Naive thymus-derived CD4-positive, alpha-beta T cell (primary cell): ENCODE results near the gene COIL. TPM values are rescaled to one million over a fixed set of nuclear protein-coding genes. Genes with fewer than 3 reads are reported as not detected.

ENCODE experiments used
- ATAC-seq: fragments of 150-1000 bp; cut with Tn5 transposase; 2 replicates; pipeline ENCODE4 v1.10.0; 2021; ENCODE audit warnings: mild to moderate bottlenecking, moderate library complexity
- CTCF ChIA-PET: fragments of 350-600 bp; sonication (Branson Sonifier 250); formaldehyde crosslinking; loops from one replicate; lab custom pipeline; 2021; ENCODE audit warnings: antibody characterized with exemption; lab: Charles Lee
- POLR2A ChIA-PET: fragments of 350-600 bp; sonication (Branson Sonifier 250); formaldehyde crosslinking; loops from one replicate; lab custom pipeline; 2021; ENCODE audit warnings: antibody characterized with exemption, inconsistent platforms; lab: Charles Lee
- DNase-seq, 9 donors: peaks; one replicate each; pipeline versions ENCODE4 v3.0.0 to v3.0.0-alpha.2; 2020 to 2022; ENCODE audit warnings: mixed read lengths in 1 of 9
- H3K27ac ChIP-seq: one replicate; pipeline ENCODE4 v1.7.0; 2013; ENCODE audit warnings: mild to moderate bottlenecking, low read depth, low read length, moderate library complexity
- H3K27me3 ChIP-seq, 2 donors: one replicate each; pipeline ENCODE4 v1.7.0; 2013; ENCODE audit warnings: low read length in 2 of 2, mild to moderate bottlenecking in 2 of 2, moderate library complexity in 2 of 2; ENCODE audit not compliant: control insufficient read depth in 2 of 2, insufficient read depth in 2 of 2
- H3K36me3 ChIP-seq, 3 experiments: 1 replicate in 2 of 3; 2 replicates in 1 of 3; pipeline ENCODE4 v1.7.0; 2013; ENCODE audit warnings: low read length in 3 of 3, mild to moderate bottlenecking in 3 of 3, moderate library complexity in 1 of 3; ENCODE audit not compliant: insufficient read depth in 3 of 3, control insufficient read depth in 2 of 3
- H3K4me1 ChIP-seq, 2 donors: one replicate each; pipeline ENCODE4 v1.7.0; 2013; ENCODE audit warnings: low read length in 2 of 2, mild to moderate bottlenecking in 2 of 2, moderate library complexity in 1 of 2; ENCODE audit not compliant: control insufficient read depth in 2 of 2, insufficient read depth in 2 of 2
- H3K4me3 ChIP-seq: 2 replicates; pipeline ENCODE4 v1.7.0; 2013; ENCODE audit warnings: mild to moderate bottlenecking, low read length
- H3K9me3 ChIP-seq, 3 experiments: 1 replicate in 2 of 3; 2 replicates in 1 of 3; pipeline ENCODE4 v1.7.0; 2013; ENCODE audit warnings: low read length in 3 of 3; ENCODE audit not compliant: control insufficient read depth in 2 of 3
- H3K27ac Mint-ChIP-seq, 9 donors: one replicate each; pipeline ENCODE4 v1.8.0; 2020 to 2022; ENCODE audit warnings: mixed read lengths in 9 of 9, mild to moderate bottlenecking in 8 of 9, moderate library complexity in 5 of 9, inconsistent platforms in 2 of 9
- H3K27me3 Mint-ChIP-seq, 5 donors: one replicate each; pipeline ENCODE4 v1.8.0; 2021 to 2022; ENCODE audit warnings: mixed read lengths in 5 of 5, mild to moderate bottlenecking in 1 of 5
- H3K36me3 Mint-ChIP-seq, 5 donors: one replicate each; pipeline ENCODE4 v1.8.0; 2020 to 2022; ENCODE audit warnings: mixed read lengths in 5 of 5, mild to moderate bottlenecking in 3 of 5, inconsistent platforms in 1 of 5
- H3K4me1 Mint-ChIP-seq, 7 donors: one replicate each; pipeline ENCODE4 v1.8.0; 2020 to 2022; ENCODE audit warnings: mixed read lengths in 7 of 7, mild to moderate bottlenecking in 3 of 7, inconsistent platforms in 1 of 7
- H3K4me3 Mint-ChIP-seq, 10 donors: one replicate each; pipeline ENCODE4 v1.8.0; 2020 to 2022; ENCODE audit warnings: mild to moderate bottlenecking in 10 of 10, mixed read lengths in 10 of 10, moderate library complexity in 6 of 10, inconsistent platforms in 2 of 10
- H3K9me3 Mint-ChIP-seq, 11 donors: one replicate each; pipeline ENCODE4 v1.8.0; 2020 to 2022; ENCODE audit warnings: mixed read lengths in 11 of 11, mild to moderate bottlenecking in 4 of 11, inconsistent platforms in 1 of 11, moderate library complexity in 1 of 11
- intact Hi-C, 2 donors: fragments of 100-400 bp; cut with micrococcal nuclease; formaldehyde crosslinking; loops; one replicate each; pipeline ENCODE4 v1.15.1; 2023
- polyA plus RNA-seq, 2 donors: library from polyadenylated mRNA; unstranded; fragments of 300-500 nt; fragmentation: Illumina TruSeq; gene quantifications; one replicate each; pipeline ENCODE4 v1.2.3, GENCODE V29; 2021
- total RNA-seq, 6 experiments: library from RNA in 5 of 6; stranded (reverse) in 5 of 6; gene quantifications; 1 replicate in 5 of 6; 2 replicates in 1 of 6; pipeline ENCODE4 v1.2.3 and lab custom pipeline; 2021 to 2026

COIL gene
- total and polyA plus RNA-seq, 7 experiments from 2014 or later, result 13.0 to 22.7 (median 18.6) TPM

- Mint-ChIP-seq H3K36me3 (peaks cover 23 to 51% (median 42%) of the 10 kb centered on the region in 5 donors), H3K27ac (no peak overlapping the region), H3K27me3 (no peaks in the 10 kb centered on the region), H3K4me3 (no peak overlapping the region), H3K9me3 (no peaks in the 10 kb centered on the region), H3K4me1 (peaks cover 0 to 38% (median 7%) of the 10 kb centered on the region in 7 donors)
- intact Hi-C loops, result no loop called here
- peaks cover 21 to 96% (median 38%) of the 10 kb centered on the region in 3 experiments for H3K36me3 ChIP-seq
- ATAC-seq, result no peak
- no peaks in the 10 kb centered on the region for H3K4me1 ChIP-seq
- no peak overlapping the region for H3K4me3 ChIP-seq
- CTCF ChIA-PET, result interaction anchor here (0.9 kb wide), 1 partner anchor 9 kb away, joined by 3 read pairs; no protein-coding TSS in a partner anchor
- POLR2A ChIA-PET, result interaction anchor here (0.6 kb wide), 1 partner anchor 38 kb away, joined by 3 read pairs; no protein-coding TSS in a partner anchor
- no peaks in the 10 kb centered on the region for H3K9me3 ChIP-seq
- H3K27me3 ChIP-seq, result no peaks in the 10 kb centered on the region
- DNase-seq, result no peak
- H3K27ac ChIP-seq, result no peak overlapping the region
These were observed 62.0 kb downstream of the COIL start for GRCh38 chr17:56898874-56899273.

- Histone ChIP-seq H3K4me3 (no peak overlapping the region), H3K4me1 (no peaks in the 10 kb centered on the region), H3K36me3 (peaks cover 21 to 96% (median 38%) of the 10 kb centered on the region in 3 experiments), H3K27me3 (no peaks in the 10 kb centered on the region), H3K27ac (no peak overlapping the region), H3K9me3 (no peaks in the 10 kb centered on the region)
- Mint-ChIP-seq H3K27ac (peak overlapping the region in 2 of 9 donors; percentile 4 to 57), H3K4me1 (peaks cover 0 to 36% (median 7%) of the 10 kb centered on the region in 7 donors), H3K4me3 (no peak overlapping the region), H3K9me3 (no peaks in the 10 kb centered on the region), H3K27me3 (no peaks in the 10 kb centered on the region), H3K36me3 (peaks cover 28 to 54% (median 48%) of the 10 kb centered on the region in 5 donors)
- ChIA-PET CTCF (no interaction called here), POLR2A (no interaction called here)
- intact Hi-C loops, result no loop called here
- DNase-seq (no peak), ATAC-seq (peak; percentile 3)
These were observed 63.0 kb downstream of the COIL start for GRCh38 chr17:56897646-56898424.

- ChIA-PET POLR2A (no interaction called here), CTCF (interaction anchor here (0.6 kb wide), 1 partner anchor 90 kb away, joined by 4 read pairs; no protein-coding TSS in a partner anchor)
- Histone ChIP-seq H3K27me3 (no peaks in the 10 kb centered on the region), H3K4me3 (no peak overlapping the region), H3K4me1 (no peaks in the 10 kb centered on the region), H3K27ac (no peak overlapping the region), H3K9me3 (no peaks in the 10 kb centered on the region), H3K36me3 (peaks cover 19 to 96% (median 38%) of the 10 kb centered on the region in 3 experiments)
- peaks cover 35 to 63% (median 53%) of the 10 kb centered on the region in 5 donors for H3K36me3 Mint-ChIP-seq
- no peak overlapping the region for H3K4me3 Mint-ChIP-seq
- H3K27me3 Mint-ChIP-seq, result no peaks in the 10 kb centered on the region
- DNase-seq (no peak), ATAC-seq (no peak)
- H3K4me1 Mint-ChIP-seq, result peaks cover 0 to 38% (median 7%) of the 10 kb centered on the region in 7 donors
- peak overlapping the region in 1 of 9 donors; percentile 41 for H3K27ac Mint-ChIP-seq
- intact Hi-C loops, result no loop called here
- no peaks in the 10 kb centered on the region for H3K9me3 Mint-ChIP-seq
These were observed 63.9 kb downstream of the COIL start for GRCh38 chr17:56896968-56897359.

GRCh38 chr17:56896217-56896967 is 64.5 kb downstream of the COIL start:
- H3K4me1 ChIP-seq, result no peaks in the 10 kb centered on the region
- Mint-ChIP-seq H3K27ac (peak overlapping the region in 2 of 9 donors; percentile 11 to 39), H3K27me3 (no peaks in the 10 kb centered on the region), H3K36me3 (peaks cover 35 to 67% (median 50%) of the 10 kb centered on the region in 5 donors), H3K9me3 (no peaks in the 10 kb centered on the region), H3K4me1 (peaks cover 0 to 33% (median 7%) of the 10 kb centered on the region in 7 donors), H3K4me3 (no peak overlapping the region)
- intact Hi-C loops, result no loop called here
- H3K9me3 ChIP-seq, result no peaks in the 10 kb centered on the region
- no peak overlapping the region for H3K4me3 ChIP-seq
- ChIA-PET POLR2A (no interaction called here), CTCF (interaction anchor here (0.6 kb wide), 1 partner anchor 90 kb away, joined by 4 read pairs; no protein-coding TSS in a partner anchor)
- no peak for ATAC-seq
- H3K27ac ChIP-seq, result no peak overlapping the region
- DNase-seq, result no peak
- H3K36me3 ChIP-seq, result peaks cover 13 to 96% (median 37%) of the 10 kb centered on the region in 3 experiments
- no peaks in the 10 kb centered on the region for H3K27me3 ChIP-seq

GRCh38 chr17:56894859-56895455 is 65.9 kb downstream of the COIL start:
- H3K9me3 Mint-ChIP-seq, result no peaks in the 10 kb centered on the region
- Histone ChIP-seq H3K36me3 (peaks cover 21 to 97% (median 23%) of the 10 kb centered on the region in 3 experiments), H3K27ac (no peak overlapping the region), H3K4me1 (no peaks in the 10 kb centered on the region), H3K9me3 (no peaks in the 10 kb centered on the region), H3K4me3 (no peak overlapping the region), H3K27me3 (no peaks in the 10 kb centered on the region)
- intact Hi-C loops, result no loop called here
- no peak for DNase-seq
- peak overlapping the region in 2 of 9 donors; percentile 40 to 47 for H3K27ac Mint-ChIP-seq
- peaks cover 0 to 28% (median 0%) of the 10 kb centered on the region in 7 donors for H3K4me1 Mint-ChIP-seq
- ChIA-PET CTCF (interaction anchor here (1.1 to 3.0 kb wide), 3 partner anchors 42 to 46 kb away, joined by 3 to 10 read pairs (median 5); no protein-coding TSS in a partner anchor), POLR2A (interaction anchor here (0.8 kb wide), 1 partner anchor 19 kb away, joined by 3 read pairs; the partner anchor contains the start of gene TRIM25)
- peaks cover 28 to 68% (median 55%) of the 10 kb centered on the region in 5 donors for H3K36me3 Mint-ChIP-seq
- no peak for ATAC-seq
- H3K27me3 Mint-ChIP-seq, result no peaks in the 10 kb centered on the region
- H3K4me3 Mint-ChIP-seq, result no peak overlapping the region

GRCh38 chr17:56893503-56893902 is 67.3 kb downstream of the COIL start:
- Mint-ChIP-seq H3K4me3 (no peak overlapping the region), H3K4me1 (peaks cover 0 to 21% (median 0%) of the 10 kb centered on the region in 7 donors), H3K27me3 (no peaks in the 10 kb centered on the region), H3K36me3 (peaks cover 24 to 73% (median 63%) of the 10 kb centered on the region in 5 donors), H3K27ac (peak overlapping the region in 2 of 9 donors; percentile 12 to 32), H3K9me3 (peaks cover 0 to 5% (median under 1%) of the 10 kb centered on the region in 11 donors)
- peaks cover 0 to 3% (median 0%) of the 10 kb centered on the region in 3 experiments for H3K9me3 ChIP-seq
- POLR2A ChIA-PET, result no interaction called here
- intact Hi-C loops, result no loop called here
- H3K36me3 ChIP-seq, result peaks cover 13 to 93% (median 21%) of the 10 kb centered on the region in 3 experiments
- H3K4me1 ChIP-seq, result no peaks in the 10 kb centered on the region
- ATAC-seq (no peak), DNase-seq (no peak)
- no peak overlapping the region for H3K27ac ChIP-seq
- CTCF ChIA-PET, result interaction anchor here (0.6 to 3.0 kb wide), 3 partner anchors 43 to 54 kb away, joined by 4 to 10 read pairs (median 5); no protein-coding TSS in a partner anchor
- no peaks in the 10 kb centered on the region for H3K27me3 ChIP-seq
- no peak overlapping the region for H3K4me3 ChIP-seq
